Psoas muscle (tissue), 8 donors: ENCODE data around the gene TLK1. TPM values are rescaled to one million over a fixed set of nuclear protein-coding genes. Genes with fewer than 3 reads are reported as not detected.

Experiments
- ATAC-seq, 4 donors: fragments of 200-7000 bp; cut with Tn5 transposase; one replicate each; pipeline ENCODE4 v1.9.1; 2020; ENCODE audit warnings: moderate library complexity in 3 of 4, mild to moderate bottlenecking in 2 of 4
- DNase-seq, 2 donors: peaks; one replicate each; pipeline ENCODE4 v3.0.0-alpha.2; 2020
- H3K27ac ChIP-seq: fragments of 200-600 bp; one replicate; pipeline ENCODE4 v1.8.0; 2022
- H3K27me3 ChIP-seq, 3 donors: fragments of 200-600 bp in 1 of 3; one replicate each; pipeline versions ENCODE4 v1.6.1 to v1.8.0; 2013 to 2022; ENCODE audit warnings: low read length in 2 of 3, mild to moderate bottlenecking in 2 of 3, moderate library complexity in 1 of 3; ENCODE audit not compliant: insufficient read depth in 3 of 3
- H3K36me3 ChIP-seq, 2 donors: fragments of 200-600 bp in 1 of 2; one replicate each; pipeline versions ENCODE4 v1.6.1 to v1.8.0; 2013 to 2022; ENCODE audit warnings: low read depth in 1 of 2, mild to moderate bottlenecking in 1 of 2, moderate library complexity in 1 of 2; ENCODE audit not compliant: insufficient read depth in 1 of 2
- H3K4me1 ChIP-seq: fragments of 200-600 bp; one replicate; pipeline ENCODE4 v1.8.0; 2022
- H3K4me3 ChIP-seq: fragments of 200-600 bp; one replicate; pipeline ENCODE4 v1.8.0; 2022; ENCODE audit warnings: mild to moderate bottlenecking
- H3K9me3 ChIP-seq: fragments of 200-600 bp; one replicate; pipeline ENCODE4 v1.8.0; 2022
- CTCF ChIP-seq: fragments of 200-600 bp; IDR thresholded peaks from one replicate; pipeline ENCODE4 v1.8.0; 2022; ENCODE audit warnings: antibody characterized with exemption
- WGBS, 3 donors: extraction: QIAGEN DNeasy Blood & Tissue Kit; methylation state at CpG; one replicate each; pipeline versions ENCODE4 v1.1.6 to v1.1.7; 2013; 5-methylcytosine and 5-hydroxymethylcytosine counted together
- intact Hi-C, 2 donors: fragments of 100-400 bp; cut with DNase I; formaldehyde crosslinking; loops; one replicate each; pipeline versions ENCODE4 v1.11.0 to v1.14.2; 2022
- polyA plus RNA-seq, 3 donors: library from polyadenylated mRNA; stranded (reverse); fragments of 200-250 nt; gene quantifications; one replicate each; pipeline ENCODE4 v1.2.3, GENCODE V29; 2013
- total RNA-seq, 4 donors: library from RNA; stranded (reverse); fragmentation: NEBNext Ultra II Directional in 2 of 4; extraction: Animal tissue kit (Norgen Biotek cat#: 25700) in 2 of 4; gene quantifications; one replicate each; pipeline versions ENCODE4 v1.2.1 to v1.2.4, GENCODE V29; 2021 to 2023
- donor health status: healthy with polysubstance abuse.
- donor health status: DM: no; HTN: no; CAD: no; lungs with moderate emphysema.
- donor health status: Bipolar disorder and iron deficiency.
- donor health status: healthy.
- donor health status: DM: yes; HTN: yes; CAD: no.
- donor health status: DM: no; HTN: no; CAD: no.
- donor health status: DM: no; HTN: no; CAD: no.
- donor health status: DM: yes; HTN: yes; CAD: no.

TLK1 gene
- total and polyA plus RNA-seq, 7 donors: 4.4 to 22.2 (median 17.5) TPM

GRCh38 chr2:170943041-170943440 lies 217.7 kb downstream of the TLK1 start:
- Histone ChIP-seq H3K36me3 (peaks cover 0 to 4% of the 10 kb centered on the region in 2 donors), H3K4me3 (no peak overlapping the region), H3K9me3 (no peaks in the 10 kb centered on the region), H3K27ac (no peak overlapping the region), H3K4me1 (peaks cover 7% of the 10 kb centered on the region), H3K27me3 (no peaks in the 10 kb centered on the region)
- ATAC-seq: no peak
- DNase-seq: no peak
- TF ChIP-seq CTCF: no peak
- 78 to 89% (median 80%) methylated on average over 1 of the region's 1 CpG for WGBS, 3 donors
- intact Hi-C loops: no loop called here

DNA sequence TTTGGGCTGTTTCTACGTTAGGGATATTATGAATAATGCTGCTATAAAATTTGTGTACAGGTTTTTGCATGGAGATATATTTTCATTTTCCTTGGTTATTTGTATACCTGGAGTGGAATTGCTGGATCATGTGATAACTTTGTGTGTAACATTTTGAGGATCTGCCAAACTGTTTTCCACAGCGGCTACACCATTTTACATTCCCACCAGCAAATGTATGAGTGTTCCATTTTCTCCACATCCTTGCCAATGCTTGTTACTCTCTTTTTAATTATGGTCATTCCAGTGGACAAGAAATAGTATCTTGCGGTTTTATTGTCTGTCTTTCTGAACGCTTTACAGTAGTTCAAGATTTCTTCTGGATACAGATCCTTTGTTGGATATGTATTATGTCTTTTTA lies 218.1 kb downstream of the TLK1 start:
- H3K4me1 ChIP-seq: peaks cover 7% of the 10 kb centered on the region
- intact Hi-C loops: no loop called here
- no peak overlapping the region for H3K4me3 ChIP-seq
- DNase-seq (no peak), ATAC-seq (no peak)
- TF ChIP-seq CTCF: no peak
- H3K27me3 ChIP-seq: no peaks in the 10 kb centered on the region
- no peak overlapping the region for H3K27ac ChIP-seq
- peaks cover 0 to 6% of the 10 kb centered on the region in 2 donors for H3K36me3 ChIP-seq
- 93 to 94% (median 94%) methylated on average over 4 of the region's 4 CpGs for WGBS, 3 donors
- H3K9me3 ChIP-seq: no peaks in the 10 kb centered on the region

Other genes starting within 250 kb of the TLK1 start
- gene GORASP2, start 231.6 kb downstream of the TLK1 start, total RNA-seq: 10 to 100 TPM; 46.6 to 64.4 (median 53.2) TPM
- 10 to 100 TPM; 37.8 to 76.9 (median 48.2) TPM for gene GORASP2, start 231.6 kb downstream of the TLK1 start, polyA plus RNA-seq